Measurements from ENCODE around the gene NPFF. TPM values are rescaled to one million over a fixed set of nuclear protein-coding genes. Genes with fewer than 3 reads are reported as not detected.

Gene NPFF
- total RNA-seq, 2 donors from 2014 or later: not detected

- H3K4me3 ChIP-seq: no peak overlapping the region
- H3K36me3 ChIP-seq: peaks cover 56% of the 10 kb centered on the region
- TF ChIP-seq CTCF (IDR thresholded peaks at IDR 0.05): no peak
- no peak for DNase-seq
- H3K27ac ChIP-seq: no peak overlapping the region
- no peak overlapping the region for H3K9ac ChIP-seq (ENCODE audit: low read depth in 2 of 2, low read length in 2 of 2)
- H3K4me1 ChIP-seq: no peaks in the 10 kb centered on the region
- intact Hi-C loops (cut with DNase I): no loop called here
- H3K27me3 ChIP-seq: no peaks in the 10 kb centered on the region
- no peaks in the 10 kb centered on the region for H3K9me3 ChIP-seq
These were observed 39.4 kb downstream of the NPFF start for GRCh38 chr12:53467880-53468279.

GRCh38 chr12:53467082-53467481 is 40.2 kb downstream of the NPFF start:
- intact Hi-C loops (cut with DNase I): no loop called here
- H3K4me1 ChIP-seq: peaks cover 2% of the 10 kb centered on the region
- DNase-seq: no peak

GRCh38 chr12:53466640-53467039 is 40.6 kb downstream of the NPFF start:
- Histone ChIP-seq H3K9me3 (no peaks in the 10 kb centered on the region), H3K36me3 (peaks cover 68% of the 10 kb centered on the region), H3K9ac (ENCODE audit: low read depth in 2 of 2, low read length in 2 of 2) (no peak overlapping the region), H3K4me3 (no peak overlapping the region), H3K4me1 (peaks cover 4% of the 10 kb centered on the region), H3K27me3 (no peaks in the 10 kb centered on the region), H3K27ac (no peak overlapping the region)
- intact Hi-C loops (cut with DNase I): no loop called here
- no peak for TF ChIP-seq CTCF (IDR thresholded peaks at IDR 0.05)
- DNase-seq: no peak

More at GRCh38 chr12:53467082-53467481, 40.2 kb downstream of the NPFF start:
- H3K9ac ChIP-seq (ENCODE audit: low read depth in 2 of 2, low read length in 2 of 2): no peak overlapping the region
- no peak for TF ChIP-seq CTCF (IDR thresholded peaks at IDR 0.05)
- no peaks in the 10 kb centered on the region for H3K27me3 ChIP-seq
- H3K9me3 ChIP-seq: no peaks in the 10 kb centered on the region
- H3K36me3 ChIP-seq: peaks cover 64% of the 10 kb centered on the region
- no peak overlapping the region for H3K4me3 ChIP-seq
- H3K27ac ChIP-seq: no peak overlapping the region

- Histone ChIP-seq H3K9ac (ENCODE audit: low read depth in 2 of 2, low read length in 2 of 2) (no peak overlapping the region), H3K27ac (no peak overlapping the region), H3K27me3 (no peaks in the 10 kb centered on the region), H3K4me1 (peaks cover 4% of the 10 kb centered on the region), H3K4me3 (no peak overlapping the region), H3K9me3 (no peaks in the 10 kb centered on the region), H3K36me3 (peaks cover 73% of the 10 kb centered on the region)
- no peak for DNase-seq
- intact Hi-C loops (cut with DNase I): no loop called here
- TF ChIP-seq CTCF (IDR thresholded peaks at IDR 0.05): no peak
These were observed 41.6 kb downstream of the NPFF start for GRCh38 chr12:53465679-53466078.

GRCh38 chr12:53464685-53465418 is 42.4 kb downstream of the NPFF start:
- no peak overlapping the region for H3K4me3 ChIP-seq
- H3K9me3 ChIP-seq: no peaks in the 10 kb centered on the region
- H3K4me1 ChIP-seq: peaks cover 4% of the 10 kb centered on the region
- intact Hi-C loops (cut with DNase I): no loop called here
- peaks cover 78% of the 10 kb centered on the region for H3K36me3 ChIP-seq
- no peak overlapping the region for H3K9ac ChIP-seq (ENCODE audit: low read depth in 2 of 2, low read length in 2 of 2)
- no peaks in the 10 kb centered on the region for H3K27me3 ChIP-seq
- no peak overlapping the region for H3K27ac ChIP-seq
- no peak for TF ChIP-seq CTCF (IDR thresholded peaks at IDR 0.05)
- DNase-seq: no peak

All from colonic mucosa (tissue), 4 donors.